ENCODE data around the gene FBXL14. TPM values are rescaled to one million over a fixed set of nuclear protein-coding genes. Genes with fewer than 3 reads are reported as not detected.

Gene FBXL14, protein sequence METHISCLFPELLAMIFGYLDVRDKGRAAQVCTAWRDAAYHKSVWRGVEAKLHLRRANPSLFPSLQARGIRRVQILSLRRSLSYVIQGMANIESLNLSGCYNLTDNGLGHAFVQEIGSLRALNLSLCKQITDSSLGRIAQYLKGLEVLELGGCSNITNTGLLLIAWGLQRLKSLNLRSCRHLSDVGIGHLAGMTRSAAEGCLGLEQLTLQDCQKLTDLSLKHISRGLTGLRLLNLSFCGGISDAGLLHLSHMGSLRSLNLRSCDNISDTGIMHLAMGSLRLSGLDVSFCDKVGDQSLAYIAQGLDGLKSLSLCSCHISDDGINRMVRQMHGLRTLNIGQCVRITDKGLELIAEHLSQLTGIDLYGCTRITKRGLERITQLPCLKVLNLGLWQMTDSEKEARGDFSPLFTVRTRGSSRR
- 10 to 100 TPM; 26.3 to 26.6 TPM for total RNA-seq

DNA sequence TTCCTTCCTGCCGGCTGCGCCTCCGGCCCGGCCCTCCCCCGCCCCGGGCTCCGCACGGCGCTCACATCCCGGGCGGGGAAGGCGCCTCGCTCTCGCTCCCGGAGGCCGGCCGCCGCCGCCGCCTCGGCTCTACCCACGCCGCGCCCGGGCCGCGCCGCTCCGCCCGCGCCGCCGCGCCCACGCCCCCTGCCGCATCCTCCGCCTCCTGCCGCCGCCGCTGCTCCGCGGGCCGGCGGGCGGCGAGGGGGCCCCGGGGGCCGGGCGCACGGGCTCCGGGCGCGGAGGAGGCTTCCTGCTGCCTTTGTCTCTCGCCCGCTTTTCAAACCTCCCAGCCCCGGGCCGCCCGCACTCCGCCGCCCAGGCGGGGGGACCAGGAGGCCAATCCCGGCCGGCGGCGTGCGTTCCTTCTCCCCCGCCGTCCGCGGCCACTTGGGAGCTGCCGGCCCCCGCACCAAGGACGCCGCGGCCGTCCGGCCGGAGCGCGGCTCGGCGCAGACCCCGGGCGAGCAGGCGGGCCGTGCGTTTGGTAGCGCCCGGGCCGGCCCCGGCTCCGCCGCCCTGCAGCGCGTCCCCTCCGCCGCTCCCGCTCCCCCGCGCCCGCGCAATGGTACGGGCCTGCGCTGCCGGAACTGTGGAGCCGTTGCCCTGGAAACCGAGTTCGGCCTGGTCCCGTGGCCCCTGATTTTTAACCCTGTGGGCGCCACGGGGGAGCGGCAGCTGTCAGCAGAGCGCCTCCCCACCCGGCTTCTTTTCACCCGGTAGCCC is at the start of gene FBXL14:
TSS of gene FBXL14 (minus strand) at position 321 of the 765 bp plus-strand sequence. CDS start 515 bp downstream, outside the sequence.

DNA sequence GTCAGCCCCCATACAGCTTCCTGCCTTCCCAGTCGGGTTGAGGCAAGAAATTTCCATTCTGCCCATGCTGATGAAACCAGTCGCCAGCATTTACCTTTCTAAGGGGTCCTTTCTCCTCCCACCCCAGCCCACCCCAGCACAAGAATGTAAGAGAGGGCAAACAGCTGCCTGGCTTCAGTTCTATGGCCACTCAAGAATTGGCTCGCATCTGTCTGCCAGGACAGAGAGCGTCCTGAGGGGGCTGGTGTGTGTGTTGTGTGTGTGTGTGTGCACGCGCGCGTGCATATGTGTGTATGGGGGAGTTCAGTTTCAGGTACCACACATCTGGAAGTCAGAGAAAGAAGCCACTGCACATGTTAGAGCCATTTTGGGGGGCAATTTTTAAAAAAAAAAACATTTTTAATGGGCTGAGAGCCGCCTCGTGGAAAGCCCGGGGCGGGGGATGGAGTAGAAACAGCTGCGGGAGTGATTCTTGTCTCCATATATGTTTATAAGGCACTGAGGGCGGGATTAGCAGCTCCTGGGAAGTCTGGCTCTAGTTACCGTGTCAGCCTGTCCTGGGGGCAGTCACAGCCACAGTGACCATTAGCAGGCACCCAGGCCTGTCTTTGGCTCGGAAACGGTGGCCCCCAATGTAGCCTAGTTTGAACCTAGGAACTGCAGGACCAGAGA is 34.4 kb upstream of the FBXL14 start, which contains the start of gene WNT5B:
TSS of gene WNT5B (plus strand) at position 566 of the 672 bp plus-strand sequence. CDS start 2,124 bp downstream, outside the sequence.

Other genes with a start within 250 kb of the FBXL14 start
- gene WNT5B, start 34.6 kb upstream of the FBXL14 start, total RNA-seq, result under 1 TPM in 1 of 2 experiments, not detected in 1; 0.10 TPM
- gene ADIPOR2, start 96.5 kb upstream of the FBXL14 start, total RNA-seq, result 10 to 100 TPM; 50.1 to 53.9 TPM
- not detected for gene LRTM2, start 226.0 kb upstream of the FBXL14 start, total RNA-seq